A549 treated with RU486 at 1 μM for 4 hours (cell line): ENCODE results near the gene C1orf167. TPM values are rescaled to one million over a fixed set of nuclear protein-coding genes. Genes with fewer than 3 reads are reported as not detected.

Source experiments
- total RNA-seq: library from RNA; stranded (reverse); fragments of 200-300 nt; extraction: Qiagen RNA extraction; gene quantifications from 5 replicates; pipeline ENCODE4 v1.2.3, GENCODE V29; 2022; ENCODE audit warnings: low read depth

Gene C1orf167, protein sequence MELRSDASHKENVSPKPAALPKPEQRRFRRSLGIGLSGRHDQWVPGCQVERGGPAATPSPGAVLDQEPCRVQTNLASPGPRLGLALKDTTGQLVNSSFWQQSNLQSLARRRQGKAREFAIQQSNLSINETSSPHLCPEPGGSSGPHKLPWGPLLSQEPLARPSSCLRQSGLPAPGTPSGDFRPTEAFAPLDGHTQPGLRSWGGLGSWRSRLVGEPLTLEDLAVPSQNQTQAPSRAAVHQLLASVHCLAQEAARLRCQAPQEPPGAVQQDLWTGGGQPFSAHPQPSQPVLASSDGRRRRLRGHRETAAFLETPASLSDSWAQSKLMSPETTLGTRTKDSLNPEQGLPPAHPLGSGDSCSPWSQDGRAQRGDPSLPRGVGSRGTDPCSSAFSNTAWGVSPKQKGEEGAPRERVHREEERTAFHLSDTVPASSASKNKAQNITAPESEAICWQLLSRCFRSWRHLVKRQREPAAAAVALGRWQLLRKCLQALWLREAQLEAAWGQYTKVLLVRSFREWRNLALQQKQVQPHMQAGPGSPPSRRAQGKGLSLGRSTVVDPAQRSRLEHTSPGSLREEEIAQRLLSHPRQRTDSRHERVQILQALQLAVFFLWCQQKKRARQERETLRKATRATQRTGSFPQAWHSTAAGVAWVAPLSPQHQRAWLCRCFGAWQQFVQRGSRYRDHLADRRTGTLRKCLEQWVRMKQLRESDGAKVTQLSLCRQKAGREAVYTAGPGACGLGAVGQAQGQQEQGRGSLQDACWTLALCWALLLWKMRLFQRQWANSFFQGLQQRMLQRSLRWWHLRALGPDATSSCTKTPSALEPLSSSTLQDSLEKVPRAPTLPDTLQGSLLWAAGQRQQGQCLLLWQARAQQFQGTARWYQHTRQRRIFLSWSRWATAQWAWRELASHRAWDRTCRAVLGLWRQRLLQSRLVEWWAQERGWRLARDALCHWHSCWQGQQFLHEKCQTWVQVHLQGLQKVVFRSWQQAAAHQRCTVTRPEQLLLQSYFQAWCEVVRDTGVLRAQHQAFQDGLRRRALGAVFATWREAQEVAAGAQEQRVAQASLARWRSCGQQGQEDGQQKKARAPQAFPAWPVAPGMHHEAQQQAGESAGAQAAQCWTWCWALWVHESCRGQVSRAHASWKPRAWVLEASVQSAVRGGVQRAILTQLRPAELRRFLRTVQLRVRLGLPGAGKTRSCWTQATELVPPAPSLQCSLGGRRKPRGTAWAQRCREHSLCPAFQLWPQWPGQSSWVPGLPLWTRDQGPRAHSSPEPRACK (N-terminal part only)
- total RNA-seq: 0.05 TPM in 1 of 5 replicates, not detected in the others

DNA sequence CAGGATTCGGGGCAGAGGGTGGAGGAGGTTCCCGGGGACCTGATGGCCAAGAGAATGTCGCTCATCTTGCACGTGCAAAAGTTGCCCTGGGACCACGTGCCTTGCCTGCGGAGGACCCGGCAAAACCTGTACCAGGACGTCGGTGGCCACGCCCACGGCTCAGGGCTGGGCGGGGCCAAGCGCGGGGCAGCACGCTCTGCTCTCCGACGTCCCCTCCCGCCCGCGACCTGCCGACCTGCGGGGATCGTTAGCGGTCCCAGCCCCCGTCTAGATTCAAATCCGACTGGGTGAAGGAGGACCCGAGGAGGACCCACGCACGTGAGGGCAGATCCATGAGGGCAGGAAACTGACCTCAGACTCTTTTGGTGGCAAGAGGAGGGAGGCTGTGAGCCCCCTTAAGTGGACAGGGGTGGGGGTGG, at the start of gene C1orf167:
TSS of gene C1orf167 (plus strand) at position 206 of the 419 bp plus-strand sequence. CDS start 2,208 bp downstream, outside the sequence.

DNA sequence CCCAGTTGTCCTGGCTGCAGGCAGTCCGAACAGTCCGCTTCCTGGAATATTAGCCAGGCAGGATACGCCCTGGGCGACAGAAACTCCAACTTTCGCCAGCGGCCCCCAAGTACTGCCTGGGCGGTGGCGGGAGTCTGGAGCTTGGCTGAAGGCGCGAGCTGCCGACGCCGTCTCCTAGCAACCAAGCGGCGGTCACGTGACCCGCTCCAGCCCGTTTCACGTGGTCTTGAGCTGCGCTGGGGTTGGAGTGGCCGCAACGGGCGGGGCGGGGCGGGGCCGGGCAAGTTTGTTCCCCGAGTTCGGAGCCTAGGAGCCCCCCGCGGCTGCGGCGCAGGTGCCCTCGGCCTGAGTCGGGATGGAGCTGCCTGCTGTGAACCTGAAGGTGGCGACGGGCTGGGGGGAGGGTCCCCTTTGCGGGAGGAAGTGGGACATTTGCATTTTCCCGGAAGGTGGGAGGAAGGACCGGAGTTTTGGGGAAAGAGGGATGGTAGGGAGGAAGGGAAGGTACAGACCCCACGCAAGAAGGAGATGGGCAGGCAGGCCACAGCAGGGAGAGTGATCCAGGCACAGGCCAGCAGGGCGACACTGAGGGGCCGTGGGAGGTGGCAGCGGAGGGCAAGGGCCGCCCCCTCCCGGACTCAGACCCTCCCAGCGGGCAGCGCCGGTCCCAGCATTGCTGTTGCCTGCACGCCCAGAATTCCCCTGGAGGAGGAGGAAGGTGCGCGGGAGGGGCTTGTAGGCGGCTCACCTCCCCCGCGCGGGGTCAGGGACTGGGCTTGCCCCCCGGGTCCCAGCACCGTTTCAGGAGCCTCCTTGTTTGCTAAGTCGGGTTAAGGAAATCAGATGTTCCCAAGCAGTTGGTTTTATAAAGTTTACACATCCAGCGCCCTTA, 25.9 kb upstream of the C1orf167 start, which contains the start of gene AGTRAP:
TSS of gene AGTRAP (plus strand) at position 283 of the 892 bp plus-strand sequence. CDS start at position 356, 73 bp downstream.

GRCh38 chr1:11805422-11806306, 43.7 kb downstream of the C1orf167 start, which contains the start of the genes CLCN6 and MTHFR:
Gene CLCN6 (plus strand): TSS chr1:11806191. CDS start chr1:11806263, 72 bp downstream.
Gene MTHFR (minus strand): TSS chr1:11805964. CDS start chr1:11803116, 2,848 bp downstream.

Other genes starting within 250 kb of the C1orf167 start
- 6.0 to 11.7 TPM (median 9.1 TPM) in 5 replicates for gene FBXO2, start 107.8 kb upstream of the C1orf167 start, total RNA-seq
- gene FBXO44, start 107.3 kb upstream of the C1orf167 start, total RNA-seq: 12.2 to 19.0 TPM (median 16.6 TPM) in 5 replicates
- gene FBXO6, start 98.0 kb upstream of the C1orf167 start, total RNA-seq: 5.9 to 9.3 TPM (median 8.2 TPM) in 5 replicates
- gene MAD2L2, start 81.0 kb upstream of the C1orf167 start, total RNA-seq: 44.4 to 56.3 TPM (median 49.9 TPM) in 5 replicates
- 0.07 to 0.10 TPM (median 0.08 TPM) in 5 replicates for gene DRAXIN, start 70.5 kb upstream of the C1orf167 start, total RNA-seq
- 68.0 to 104 TPM (median 93.4 TPM) in 5 replicates for gene AGTRAP, start 26.1 kb upstream of the C1orf167 start, total RNA-seq
- 3.8 to 4.6 TPM (median 4.0 TPM) in 5 replicates for gene MTHFR, start 43.8 kb downstream of the C1orf167 start, total RNA-seq
- 4.9 to 5.9 TPM (median 5.4 TPM) in 5 replicates for gene CLCN6, start 44.0 kb downstream of the C1orf167 start, total RNA-seq
- not detected in 5 replicates for gene NPPA, start 85.6 kb downstream of the C1orf167 start, total RNA-seq
- 0.56 TPM in 1 of 5 replicates, not detected in the others for gene NPPB, start 96.8 kb downstream of the C1orf167 start, total RNA-seq
- gene KIAA2013, start 164.2 kb downstream of the C1orf167 start, total RNA-seq: 28.3 to 50.7 TPM (median 45.7 TPM) in 5 replicates
- gene PLOD1, start 172.5 kb downstream of the C1orf167 start, total RNA-seq: 72.3 to 83.5 TPM (median 81.5 TPM) in 5 replicates
- 29.1 to 36.4 TPM (median 33.8 TPM) in 5 replicates for gene MFN2, start 218.3 kb downstream of the C1orf167 start, total RNA-seq